MM.1S (cell line): Measurements from ENCODE around the gene PROK1.

Experiments used
- CTCF ChIP-seq: fragments of 300-600 bp; sonication (generic); IDR thresholded peaks from 2 replicates; pipeline ENCODE4 v1.5.1; 2016; ENCODE audit warnings: antibody characterized with exemption, low read length, mixed read lengths
- EZH2 ChIP-seq: fragments of 300-600 bp; sonication (generic); optimal IDR thresholded peaks from 2 replicates; pipeline ENCODE3; 2017; ENCODE audit warnings: low read depth, mild to moderate bottlenecking, antibody characterized with exemption, low read length, mixed read lengths
- EZH2phosphoT487 ChIP-seq: fragments of 300-600 bp; sonication (generic); IDR thresholded peaks from 2 replicates; pipeline ENCODE4 v1.6.1; 2018; ENCODE audit warnings: antibody characterized with exemption, low read length

DNA sequence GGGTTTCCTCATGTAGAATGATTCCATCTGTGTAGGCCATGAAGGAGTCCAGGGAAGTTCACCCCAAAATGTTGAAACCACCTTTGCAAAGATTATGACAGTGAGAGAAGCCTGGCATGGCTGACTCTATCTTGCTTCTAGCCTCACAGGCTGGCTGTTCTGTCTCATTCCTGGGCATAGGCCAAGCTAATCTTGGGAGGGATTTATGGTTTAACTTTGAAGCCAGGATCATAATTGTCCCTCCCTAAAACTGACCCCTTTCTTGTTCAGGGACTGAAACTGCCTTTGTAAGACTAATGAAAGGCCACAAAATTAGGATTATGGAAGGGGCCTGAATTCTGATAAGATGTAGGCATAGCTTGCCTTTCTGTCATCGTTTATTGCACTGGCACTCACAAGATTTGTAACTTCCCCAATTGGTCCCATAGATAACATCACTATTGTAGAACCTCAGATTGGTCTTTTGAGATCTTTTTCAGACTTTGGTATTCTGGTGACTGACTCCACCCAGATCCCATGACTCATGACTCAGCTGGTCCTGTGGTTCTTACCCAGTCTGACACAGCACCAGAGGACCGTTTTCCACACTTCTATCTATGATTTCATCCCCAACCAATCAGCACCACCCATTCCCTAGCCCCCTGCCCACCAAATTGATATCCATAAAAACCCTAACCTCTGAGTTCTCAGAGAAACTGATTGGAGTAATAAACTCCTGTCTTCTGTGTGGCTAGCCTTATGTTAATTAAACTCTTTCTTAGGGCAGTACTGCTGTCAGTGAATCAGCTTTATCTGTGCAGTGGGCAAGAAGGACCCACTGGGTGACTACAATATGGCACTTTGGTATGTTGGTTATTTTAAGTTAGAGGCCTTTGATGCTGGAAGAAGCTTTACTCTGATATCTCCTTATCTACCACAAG is 29.8 kb upstream of the PROK1 start:
- TF ChIP-seq CTCF (no peak), EZH2phosphoT487 (no peak), EZH2 (no peak)
